CD14-positive monocyte (primary cell): ENCODE results near the gene SNAP25. TPM values are rescaled to one million over a fixed set of nuclear protein-coding genes. Genes with fewer than 3 reads are reported as not detected.

ENCODE experiments used
- DNase-seq, 3 donors: peaks; one replicate each; pipeline ENCODE4 v3.0.0-alpha.2; 2011 to 2022
- H2AFZ ChIP-seq: 2 replicates; pipeline ENCODE4 v1.6.0; 2012; ENCODE audit warnings: mild to moderate bottlenecking, low read depth, low read length, inconsistent platforms; ENCODE audit not compliant: insufficient read depth, poor library complexity, severe bottlenecking
- H3K27ac ChIP-seq, 2 donors: 1 replicate in 1 of 2; 2 replicates in 1 of 2; pipeline ENCODE4 v1.5.1; 2012 to 2013; ENCODE audit warnings: low read length in 2 of 2, control low read depth in 1 of 2, inconsistent platforms in 1 of 2, low read depth in 1 of 2, mild to moderate bottlenecking in 1 of 2
- H3K27me3 ChIP-seq, 2 donors: one replicate each; pipeline versions ENCODE4 v1.6.0 to v1.6.1; 2011 to 2013; ENCODE audit warnings: low read length in 2 of 2; ENCODE audit not compliant: control insufficient read depth in 2 of 2, insufficient read depth in 2 of 2
- H3K36me3 ChIP-seq, 2 donors: replicated peaks in 1 of 2; 1 replicate in 1 of 2; 2 replicates in 1 of 2; pipeline versions ENCODE4 v1.5.1 to v1.6.1; 2012 to 2013; ENCODE audit warnings: low read length in 2 of 2, control low read depth in 1 of 2, inconsistent platforms in 1 of 2, mild to moderate bottlenecking in 1 of 2; ENCODE audit not compliant: insufficient read depth in 2 of 2, control insufficient read depth in 1 of 2
- H3K4me1 ChIP-seq, 2 donors: 1 replicate in 1 of 2; 2 replicates in 1 of 2; pipeline versions ENCODE4 v1.5.1 to v1.6.1; 2012 to 2013; ENCODE audit warnings: low read length in 2 of 2, control low read depth in 1 of 2, inconsistent platforms in 1 of 2, mild to moderate bottlenecking in 1 of 2, moderate library complexity in 1 of 2; ENCODE audit not compliant: insufficient read depth in 2 of 2, control insufficient read depth in 1 of 2
- H3K4me2 ChIP-seq: replicated peaks from 2 replicates; pipeline ENCODE3; 2012; ENCODE audit warnings: low read length, moderate library complexity, mild to moderate bottlenecking; ENCODE audit not compliant: poor library complexity, severe bottlenecking; ENCODE audit errors: extremely low read depth
- H3K4me3 ChIP-seq, 3 experiments: fragments of 200-600 bp in 1 of 3; sonication (generic) in 1 of 3; replicated peaks in 1 of 3; 1 replicate in 2 of 3; 2 replicates in 1 of 3; pipeline ENCODE4 v1.5.1; 2011 to 2013; ENCODE audit warnings: low read length in 3 of 3, mild to moderate bottlenecking in 3 of 3, control low read depth in 2 of 3, low read depth in 2 of 3, inconsistent platforms in 1 of 3, moderate library complexity in 1 of 3
- H3K79me2 ChIP-seq: 2 replicates; pipeline ENCODE4 v1.6.0; 2012; ENCODE audit warnings: mild to moderate bottlenecking, control low read depth, inconsistent platforms, low read length, moderate library complexity; ENCODE audit not compliant: insufficient read depth
- H3K9ac ChIP-seq: 2 replicates; pipeline ENCODE4 v1.6.0; 2017; ENCODE audit warnings: low read length, mild to moderate bottlenecking; ENCODE audit not compliant: insufficient read depth, poor library complexity, severe bottlenecking
- H3K9me3 ChIP-seq, 2 donors: replicated peaks in 1 of 2; 1 replicate in 1 of 2; 2 replicates in 1 of 2; pipeline versions ENCODE4 v1.5.1 to v1.6.1; 2012 to 2013; ENCODE audit warnings: low read length in 2 of 2, control low read depth in 1 of 2; ENCODE audit not compliant: control insufficient read depth in 1 of 2, insufficient read depth in 1 of 2
- H4K20me1 ChIP-seq: 2 replicates; pipeline ENCODE4 v1.6.0; 2012; ENCODE audit warnings: mild to moderate bottlenecking, low read length, control low read depth, moderate library complexity; ENCODE audit not compliant: insufficient read depth
- H3K27ac Mint-ChIP-seq, 7 donors: one replicate each; pipeline ENCODE4 v1.8.0; 2020; ENCODE audit warnings: mild to moderate bottlenecking in 7 of 7, mixed read lengths in 7 of 7, moderate library complexity in 6 of 7, inconsistent platforms in 2 of 7
- H3K27me3 Mint-ChIP-seq, 3 donors: one replicate each; pipeline ENCODE4 v1.8.0; 2021 to 2022; ENCODE audit warnings: low read depth in 3 of 3, mild to moderate bottlenecking in 3 of 3, mixed read lengths in 3 of 3, moderate library complexity in 3 of 3, inconsistent platforms in 1 of 3
- H3K36me3 Mint-ChIP-seq, 2 donors: one replicate each; pipeline ENCODE4 v1.8.0; 2020; ENCODE audit warnings: mixed read lengths in 2 of 2, inconsistent platforms in 1 of 2, mild to moderate bottlenecking in 1 of 2
- H3K4me1 Mint-ChIP-seq: one replicate; pipeline ENCODE4 v1.8.0; 2020; ENCODE audit warnings: mild to moderate bottlenecking, mixed read lengths
- H3K4me3 Mint-ChIP-seq, 2 donors: one replicate each; pipeline ENCODE4 v1.8.0; 2020; ENCODE audit warnings: mild to moderate bottlenecking in 2 of 2, mixed read lengths in 2 of 2, moderate library complexity in 1 of 2
- H3K9me3 Mint-ChIP-seq, 7 donors: one replicate each; pipeline ENCODE4 v1.8.0; 2020 to 2022; ENCODE audit warnings: mixed read lengths in 7 of 7, mild to moderate bottlenecking in 6 of 7, moderate library complexity in 6 of 7, inconsistent platforms in 2 of 7
- CTCF ChIP-seq: fragments of 200-600 bp; IDR thresholded peaks from one replicate; pipeline ENCODE4 v1.8.0; 2022; ENCODE audit warnings: antibody characterized with exemption, mild to moderate bottlenecking
- WGBS: methylation state at CpG from one replicate; pipeline ENCODE4 v1.1.5; 2013; ENCODE audit warnings: missing lambda C conversion rate; ENCODE audit not compliant: insufficient coverage; 5-methylcytosine and 5-hydroxymethylcytosine counted together
- intact Hi-C, 2 donors: fragments of 100-400 bp; cut with micrococcal nuclease; formaldehyde crosslinking; loops; one replicate each; pipeline versions ENCODE4 v1.15.0 to v1.15.1; 2023
- polyA plus RNA-seq, 3 donors: library from polyadenylated mRNA; depleted of rRNA in 1 of 3; unstranded in 2 of 3; stranded (reverse) in 1 of 3; fragments of 300-500 nt in 2 of 3; fragments of >200 nt in 1 of 3; fragmentation: Illumina TruSeq in 2 of 3; gene quantifications; 1 replicate in 2 of 3; 2 replicates in 1 of 3; pipeline ENCODE4 v1.2.3, GENCODE V29; 2012 to 2021

Gene SNAP25
- polyA plus RNA-seq, 3 donors, result not detected

GRCh38 chr20:10350188-10350842 is 131.7 kb downstream of the SNAP25 start:
- intact Hi-C loops, result no loop called here
- Mint-ChIP-seq H3K4me1 (peaks cover 6% of the 10 kb centered on the region), H3K4me3 (no peak overlapping the region), H3K27ac (peak overlapping the region in 2 of 7 donors; percentile 34 to 41), H3K9me3 (peaks cover 0 to 2% (median 0%) of the 10 kb centered on the region in 7 donors), H3K36me3 (no peaks in the 10 kb centered on the region), H3K27me3 (no peaks in the 10 kb centered on the region)
- H3K27me3 ChIP-seq, result no peaks in the 10 kb centered on the region
- TF ChIP-seq CTCF, result no peak
- H3K36me3 ChIP-seq, result no peaks in the 10 kb centered on the region
- H3K4me3 ChIP-seq, result no peak overlapping the region
- no peak overlapping the region for H3K4me2 ChIP-seq
- H3K79me2 ChIP-seq, result no peaks in the 10 kb centered on the region
- no peaks in the 10 kb centered on the region for H3K9me3 ChIP-seq
- no peak overlapping the region for H3K27ac ChIP-seq
- H3K9ac ChIP-seq, result no peak overlapping the region
- H4K20me1 ChIP-seq, result no peaks in the 10 kb centered on the region
- 76% methylated on average over 5 of the region's 9 CpGs for WGBS
- H2AFZ ChIP-seq, result no peak overlapping the region
- no peak for DNase-seq
- H3K4me1 ChIP-seq, result no peaks in the 10 kb centered on the region

GRCh38 chr20:10352934-10353824 is 134.5 kb downstream of the SNAP25 start:
- H3K36me3 Mint-ChIP-seq, result no peaks in the 10 kb centered on the region
- no peaks in the 10 kb centered on the region for H4K20me1 ChIP-seq
- H3K27ac ChIP-seq, result no peak overlapping the region
- no peak for TF ChIP-seq CTCF
- H3K4me2 ChIP-seq, result no peak overlapping the region
- no peak overlapping the region for H3K4me3 Mint-ChIP-seq
- no peak for DNase-seq
- no peak overlapping the region for H3K9ac ChIP-seq
- peaks cover 2 to 13% (median 9%) of the 10 kb centered on the region in 7 donors for H3K9me3 Mint-ChIP-seq
- intact Hi-C loops, result no loop called here
- 40% methylated on average over 2 of the region's 6 CpGs for WGBS
- no peak overlapping the region for H3K4me3 ChIP-seq
- H3K27me3 ChIP-seq, result no peaks in the 10 kb centered on the region
- H3K4me1 ChIP-seq, result no peaks in the 10 kb centered on the region
- H3K79me2 ChIP-seq, result no peaks in the 10 kb centered on the region
- peaks cover 6% of the 10 kb centered on the region for H3K4me1 Mint-ChIP-seq
- no peak overlapping the region for H2AFZ ChIP-seq
- H3K27ac Mint-ChIP-seq, result no peak overlapping the region
- H3K27me3 Mint-ChIP-seq, result peaks cover 0 to 2% (median 0%) of the 10 kb centered on the region in 3 donors
- peaks cover 4 to 5% of the 10 kb centered on the region in 2 donors for H3K9me3 ChIP-seq
- H3K36me3 ChIP-seq, result no peaks in the 10 kb centered on the region
